H9 (cell line): ENCODE measurements around the gene FAM83F. TPM values are rescaled to one million over a fixed set of nuclear protein-coding genes. Genes with fewer than 3 reads are reported as not detected.

Experiments used
- DNase-seq: peaks from one replicate; pipeline ENCODE4 v3.0.0-alpha.2; 2017
- H2AFZ ChIP-seq: one replicate; pipeline ENCODE4 v1.6.1; 2013; ENCODE audit warnings: mild to moderate bottlenecking, low read length, control low read depth, moderate library complexity
- H2AK5ac ChIP-seq: 2 replicates; pipeline ENCODE4 v1.6.1; 2013; ENCODE audit warnings: low read length, control low read depth, mixed read lengths; ENCODE audit not compliant: insufficient read length
- H2BK120ac ChIP-seq: one replicate; pipeline ENCODE4 v1.6.1; 2013; ENCODE audit warnings: low read depth, mild to moderate bottlenecking, low read length, control low read depth, inconsistent platforms; ENCODE audit not compliant: poor library complexity, severe bottlenecking
- H2BK12ac ChIP-seq: 2 replicates; pipeline ENCODE4 v1.6.1; 2013; ENCODE audit warnings: low read length, control low read depth, mixed read lengths, low read depth; ENCODE audit not compliant: insufficient read length
- H2BK15ac ChIP-seq: 2 replicates; pipeline ENCODE4 v1.6.1; 2013; ENCODE audit warnings: low read depth, low read length, control low read depth
- H2BK20ac ChIP-seq: one replicate; pipeline ENCODE4 v1.6.1; 2013; ENCODE audit warnings: low read depth, mild to moderate bottlenecking, low read length, control low read depth, inconsistent platforms; ENCODE audit not compliant: poor library complexity, severe bottlenecking
- H2BK5ac ChIP-seq: 2 replicates; pipeline ENCODE4 v1.6.1; 2013; ENCODE audit warnings: low read length, control low read depth, mixed read lengths; ENCODE audit not compliant: insufficient read length
- H3K14ac ChIP-seq: 2 replicates; pipeline ENCODE4 v1.6.1; 2013; ENCODE audit warnings: low read length, control low read depth; ENCODE audit not compliant: insufficient read depth
- H3K18ac ChIP-seq: 2 replicates; pipeline ENCODE4 v1.6.1; 2013; ENCODE audit warnings: low read depth, mild to moderate bottlenecking, mixed read lengths, low read length, control low read depth; ENCODE audit not compliant: insufficient read length
- H3K23ac ChIP-seq: 2 replicates; pipeline ENCODE4 v1.6.1; 2013; ENCODE audit warnings: low read length, control low read depth, mixed read lengths, low read depth; ENCODE audit not compliant: insufficient read length
- H3K23me2 ChIP-seq: 2 replicates; pipeline ENCODE4 v1.6.1; 2013; ENCODE audit warnings: low read depth, mild to moderate bottlenecking, mixed read lengths, low read length, control low read depth; ENCODE audit not compliant: insufficient read length, poor library complexity, severe bottlenecking
- H3K27ac ChIP-seq: 2 replicates; pipeline ENCODE4 v1.5.1; 2013; ENCODE audit warnings: low read length, control low read depth, mixed read lengths, low read depth; ENCODE audit not compliant: insufficient read length
- H3K27me3 ChIP-seq: 2 replicates; pipeline ENCODE4 v1.6.1; 2013; ENCODE audit warnings: low read length, control low read depth, inconsistent platforms; ENCODE audit not compliant: insufficient read depth
- H3K4ac ChIP-seq: 2 replicates; pipeline ENCODE4 v1.6.1; 2013; ENCODE audit warnings: low read depth, mild to moderate bottlenecking, control low read depth, inconsistent platforms, low read length, moderate library complexity
- H3K4me1 ChIP-seq: 2 replicates; pipeline ENCODE4 v1.6.1; 2013; ENCODE audit warnings: low read length, control low read depth, inconsistent platforms; ENCODE audit not compliant: insufficient read depth
- H3K4me2 ChIP-seq: 2 replicates; pipeline ENCODE4 v1.6.1; 2013; ENCODE audit warnings: low read length, control low read depth, mixed read lengths; ENCODE audit not compliant: insufficient read length, insufficient read depth
- H3K56ac ChIP-seq: 2 replicates; pipeline ENCODE4 v1.6.1; 2013; ENCODE audit warnings: low read depth, mild to moderate bottlenecking, mixed read lengths, low read length, control low read depth; ENCODE audit not compliant: insufficient read length
- H3K79me1 ChIP-seq: 2 replicates; pipeline ENCODE4 v1.6.1; 2013; ENCODE audit warnings: low read depth, mild to moderate bottlenecking, moderate library complexity, low read length, control low read depth, inconsistent platforms; ENCODE audit not compliant: insufficient read depth, poor library complexity, severe bottlenecking
- H3K79me2 ChIP-seq: 2 replicates; pipeline ENCODE4 v1.6.1; 2013; ENCODE audit warnings: low read length, control low read depth, inconsistent platforms; ENCODE audit not compliant: insufficient read depth
- H3K9ac ChIP-seq: 2 replicates; pipeline ENCODE4 v1.6.1; 2013; ENCODE audit warnings: low read length, control low read depth, mixed read lengths; ENCODE audit not compliant: insufficient read length; ENCODE audit errors: extremely low read depth
- H3K9me3 ChIP-seq: one replicate; pipeline ENCODE4 v1.6.1; 2013; ENCODE audit warnings: low read depth, low read length, inconsistent platforms; ENCODE audit not compliant: control insufficient read depth
- H3T11ph ChIP-seq: one replicate; pipeline ENCODE4 v1.6.1; 2013; ENCODE audit warnings: mild to moderate bottlenecking, low read length, control low read depth, inconsistent platforms
- H4K20me1 ChIP-seq: one replicate; pipeline ENCODE4 v1.6.1; 2013; ENCODE audit not compliant: control insufficient read depth, insufficient read length, insufficient read depth
- H4K5ac ChIP-seq: 2 replicates; pipeline ENCODE4 v1.6.1; 2013; ENCODE audit warnings: low read depth, mild to moderate bottlenecking, mixed read lengths, low read length, control low read depth; ENCODE audit not compliant: insufficient read length
- H4K8ac ChIP-seq: replicated peaks from 2 replicates; pipeline ENCODE4 v1.6.1; 2013; ENCODE audit warnings: low read length, control low read depth, mixed read lengths, low read depth; ENCODE audit not compliant: insufficient read length
- H4K91ac ChIP-seq: 2 replicates; pipeline ENCODE4 v1.6.1; 2013; ENCODE audit warnings: low read depth, mild to moderate bottlenecking, moderate library complexity, mixed read lengths, low read length, control low read depth; ENCODE audit not compliant: insufficient read length
- H3K27ac Mint-ChIP-seq, 3 experiments: 2 replicates in 2 of 3; 3 replicates in 1 of 3; pipeline ENCODE4 v1.8.0; 2020 to 2021; ENCODE audit warnings: mixed read lengths in 3 of 3, mild to moderate bottlenecking in 1 of 3, moderate library complexity in 1 of 3
- H3K27me3 Mint-ChIP-seq: 2 replicates; pipeline ENCODE4 v1.8.0; 2021; ENCODE audit warnings: low read depth, mild to moderate bottlenecking, moderate library complexity, mixed read lengths
- H3K36me3 Mint-ChIP-seq, 3 experiments: 2 replicates in 2 of 3; 3 replicates in 1 of 3; pipeline ENCODE4 v1.8.0; 2020 to 2021; ENCODE audit warnings: low read depth in 3 of 3, mixed read lengths in 3 of 3; ENCODE audit not compliant: insufficient read depth in 1 of 3
- H3K4me1 Mint-ChIP-seq, 2 experiments: 2 replicates each; pipeline ENCODE4 v1.8.0; 2020; ENCODE audit warnings: mixed read lengths in 2 of 2
- H3K4me3 Mint-ChIP-seq, 2 experiments: 2 replicates in 1 of 2; 3 replicates in 1 of 2; pipeline ENCODE4 v1.8.0; 2020 to 2021; ENCODE audit warnings: mild to moderate bottlenecking in 2 of 2, mixed read lengths in 2 of 2, moderate library complexity in 1 of 2
- H3K9me3 Mint-ChIP-seq, 2 experiments: 2 replicates in 1 of 2; 3 replicates in 1 of 2; pipeline ENCODE4 v1.8.0; 2020; ENCODE audit warnings: mild to moderate bottlenecking in 2 of 2, mixed read lengths in 2 of 2, moderate library complexity in 1 of 2
- CTCF ChIP-seq: fragments of 200-600 bp; sonication (generic); conservative IDR thresholded peaks from 3 replicates; pipeline ENCODE4 v1.8.0; 2021; ENCODE audit warnings: antibody characterized with exemption, mild to moderate bottlenecking
- WGBS: extraction: QIAGEN DNeasy Blood & Tissue Kit; methylation state at CpG from one replicate; pipeline ENCODE4 v1.1.7; 2013; ENCODE audit warnings: missing lambda C conversion rate, low lambda C conversion rate, mixed read lengths; ENCODE audit not compliant: insufficient read length; ENCODE audit errors: extremely low coverage; 5-methylcytosine and 5-hydroxymethylcytosine counted together
- total RNA-seq: library from RNA; stranded (reverse); gene quantifications from 2 replicates; pipeline ENCODE4 v1.2.1, GENCODE V29; 2021

Gene FAM83F
- total RNA-seq, 1 experiment from 2014 or later: 17.4 TPM

- peaks cover 25% of the 10 kb centered on the region for H3K27me3 Mint-ChIP-seq
- Histone ChIP-seq H4K5ac (no peak overlapping the region), H3K9me3 (no peaks in the 10 kb centered on the region), H2BK15ac (no peak overlapping the region), H3K18ac (no peak overlapping the region), H4K91ac (no peak overlapping the region), H3K4me2 (no peak overlapping the region), H3K56ac (no peak overlapping the region), H3K14ac (no peak overlapping the region), H2AFZ (no peak overlapping the region), H3K27me3 (no peaks in the 10 kb centered on the region), H3K23ac (no peak overlapping the region), H3K23me2 (peaks cover 4% of the 10 kb centered on the region), H3T11ph (no peak overlapping the region), H2BK120ac (no peak overlapping the region), H2BK20ac (no peak overlapping the region), H3K79me1 (peaks cover 7% of the 10 kb centered on the region), H3K79me2 (no peaks in the 10 kb centered on the region), H2BK5ac (no peak overlapping the region), H3K9ac (no peak overlapping the region), H3K4ac (no peak overlapping the region), H4K20me1 (peaks cover 5% of the 10 kb centered on the region), H2AK5ac (no peak overlapping the region), H4K8ac (no peak overlapping the region), H2BK12ac (no peak overlapping the region), H3K27ac (no peak overlapping the region), H3K4me1 (peaks cover 6% of the 10 kb centered on the region)
- H3K4me3 Mint-ChIP-seq: no peak overlapping the region; a peak in 1 of 5 replicates
- no peak for TF ChIP-seq CTCF
- H3K36me3 Mint-ChIP-seq: peaks cover 0 to 6% (median 5%) of the 10 kb centered on the region in 3 experiments; a peak in 5 of 7 replicates
- no CpG with 5 or more reads among the region's 6 CpGs for WGBS
- DNase-seq: no peak
- peaks cover 26 to 36% of the 10 kb centered on the region in 2 experiments for H3K4me1 Mint-ChIP-seq
- H3K27ac Mint-ChIP-seq: no peak overlapping the region
- H3K9me3 Mint-ChIP-seq: no peaks in the 10 kb centered on the region; a peak in 1 of 5 replicates
Observed at GRCh38 chr22:40010746-40011145, 16.0 kb downstream of the FAM83F start.
